ENCODE measurements around the gene TENM4. TPM values are rescaled to one million over a fixed set of nuclear protein-coding genes. Genes with fewer than 3 reads are reported as not detected.
A peak's percentile ranks its signal among the peaks of the same experiment; 100 is the strongest.

The TENM4 gene
- total RNA-seq, 1 donor from 2014 or later, result 50.7 TPM

DNA sequence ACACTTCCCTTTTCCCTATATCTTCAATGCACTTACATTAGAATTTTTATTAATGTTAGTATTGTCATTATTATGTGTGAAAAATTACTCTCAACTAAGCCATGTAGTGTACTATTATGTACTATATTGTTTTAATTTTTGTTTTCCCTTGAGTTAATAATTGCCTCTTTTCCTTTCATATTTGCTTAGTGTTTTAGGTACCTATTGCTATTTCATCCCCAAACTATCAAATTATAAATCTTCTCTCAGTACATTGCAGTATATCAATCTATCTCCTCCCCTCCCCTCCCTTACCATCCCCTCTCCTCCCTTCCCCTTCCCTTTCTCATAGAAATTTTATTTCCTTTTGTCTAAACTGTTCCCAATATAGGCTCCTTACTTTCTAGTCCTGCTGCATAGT, 12.8 kb upstream of the TENM4 start:
- TF ChIP-seq, protein P1, sequence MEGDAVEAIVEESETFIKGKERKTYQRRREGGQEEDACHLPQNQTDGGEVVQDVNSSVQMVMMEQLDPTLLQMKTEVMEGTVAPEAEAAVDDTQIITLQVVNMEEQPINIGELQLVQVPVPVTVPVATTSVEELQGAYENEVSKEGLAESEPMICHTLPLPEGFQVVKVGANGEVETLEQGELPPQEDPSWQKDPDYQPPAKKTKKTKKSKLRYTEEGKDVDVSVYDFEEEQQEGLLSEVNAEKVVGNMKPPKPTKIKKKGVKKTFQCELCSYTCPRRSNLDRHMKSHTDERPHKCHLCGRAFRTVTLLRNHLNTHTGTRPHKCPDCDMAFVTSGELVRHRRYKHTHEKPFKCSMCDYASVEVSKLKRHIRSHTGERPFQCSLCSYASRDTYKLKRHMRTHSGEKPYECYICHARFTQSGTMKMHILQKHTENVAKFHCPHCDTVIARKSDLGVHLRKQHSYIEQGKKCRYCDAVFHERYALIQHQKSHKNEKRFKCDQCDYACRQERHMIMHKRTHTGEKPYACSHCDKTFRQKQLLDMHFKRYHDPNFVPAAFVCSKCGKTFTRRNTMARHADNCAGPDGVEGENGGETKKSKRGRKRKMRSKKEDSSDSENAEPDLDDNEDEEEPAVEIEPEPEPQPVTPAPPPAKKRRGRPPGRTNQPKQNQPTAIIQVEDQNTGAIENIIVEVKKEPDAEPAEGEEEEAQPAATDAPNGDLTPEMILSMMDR (IDR thresholded peaks at IDR 0.05; ENCODE audit: partially characterized antibody, unreplicated experiment), result no peak
- no peak for DNase-seq
- Mint-ChIP-seq H3K36me3 (ENCODE audit: unreplicated experiment) (no peaks in the 10 kb centered on the region), H3K27ac (ENCODE audit: unreplicated experiment) (no peak overlapping the region), H3K4me3 (ENCODE audit: unreplicated experiment) (no peak overlapping the region), H3K9me3 (ENCODE audit: unreplicated experiment) (no peaks in the 10 kb centered on the region), H3K27me3 (ENCODE audit: unreplicated experiment) (no peaks in the 10 kb centered on the region), H3K4me1 (ENCODE audit: low read depth, unreplicated experiment) (peaks cover 6% of the 10 kb centered on the region)

DNA sequence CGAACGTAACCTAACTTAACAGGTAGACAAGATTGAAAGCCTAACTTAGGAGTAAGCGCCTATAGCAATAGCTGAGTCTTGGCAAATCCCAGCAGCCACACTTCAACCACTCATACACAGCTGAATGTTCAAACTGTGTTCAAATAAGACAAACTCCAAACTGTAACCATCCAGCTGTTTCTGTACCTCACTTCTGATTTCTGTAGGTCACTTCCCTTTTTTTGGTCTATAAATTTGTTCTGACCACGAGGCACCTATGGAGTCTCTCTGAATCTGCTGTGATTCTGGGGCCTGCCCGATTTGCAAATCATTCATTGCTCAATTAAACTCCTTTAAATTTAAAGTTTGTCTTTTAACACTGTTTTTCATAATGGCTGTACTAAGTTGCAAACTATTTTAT, 8.2 kb upstream of the TENM4 start:
- Mint-ChIP-seq H3K4me3 (ENCODE audit: unreplicated experiment) (no peak overlapping the region), H3K9me3 (ENCODE audit: unreplicated experiment) (no peaks in the 10 kb centered on the region), H3K27me3 (ENCODE audit: unreplicated experiment) (no peaks in the 10 kb centered on the region), H3K36me3 (ENCODE audit: unreplicated experiment) (no peaks in the 10 kb centered on the region), H3K4me1 (ENCODE audit: low read depth, unreplicated experiment) (no peaks in the 10 kb centered on the region), H3K27ac (ENCODE audit: unreplicated experiment) (no peak overlapping the region)
- TF ChIP-seq, protein P1 (IDR thresholded peaks at IDR 0.05; ENCODE audit: partially characterized antibody, unreplicated experiment), result no peak
- no peak for DNase-seq

DNA sequence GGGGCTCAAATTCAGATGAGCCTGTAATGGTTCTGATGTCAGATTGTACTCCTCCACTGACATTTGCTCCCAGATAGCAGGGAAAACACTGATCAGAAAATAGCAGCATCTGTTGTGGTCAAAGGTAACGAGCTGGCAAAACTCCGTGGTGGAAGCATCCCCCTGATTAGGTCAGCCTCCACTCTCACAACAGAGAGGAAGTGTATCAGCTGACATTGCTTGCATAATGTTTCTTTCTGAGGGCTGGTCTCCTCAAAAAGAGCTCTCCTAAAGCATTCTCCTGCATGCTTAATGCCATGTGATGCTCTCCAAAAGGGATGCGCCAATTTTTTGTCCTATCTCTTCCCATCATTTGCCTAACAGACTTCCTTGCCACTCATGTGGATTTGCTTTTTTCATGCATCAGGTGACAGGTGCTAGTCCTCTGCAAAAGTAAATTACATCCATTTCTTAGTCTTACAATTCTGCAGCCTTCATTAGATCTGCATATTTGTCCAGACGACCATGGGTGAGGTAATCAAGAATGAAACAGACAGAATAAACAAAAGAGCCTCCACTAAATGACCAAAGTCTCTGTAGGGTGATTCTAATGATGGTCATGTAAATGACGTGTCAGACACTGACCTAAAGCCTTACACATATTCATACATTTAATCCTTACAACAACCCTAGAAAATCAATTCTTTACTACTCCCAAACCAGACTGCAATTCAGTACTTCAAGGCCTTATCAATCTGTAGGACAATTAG, 6.4 kb upstream of the TENM4 start:
- Mint-ChIP-seq H3K9me3 (ENCODE audit: unreplicated experiment) (no peaks in the 10 kb centered on the region), H3K27me3 (ENCODE audit: unreplicated experiment) (no peaks in the 10 kb centered on the region), H3K4me1 (ENCODE audit: low read depth, unreplicated experiment) (no peaks in the 10 kb centered on the region), H3K36me3 (ENCODE audit: unreplicated experiment) (no peaks in the 10 kb centered on the region), H3K4me3 (ENCODE audit: unreplicated experiment) (no peak overlapping the region), H3K27ac (ENCODE audit: unreplicated experiment) (no peak overlapping the region)
- TF ChIP-seq, protein P1 (IDR thresholded peaks at IDR 0.05; ENCODE audit: partially characterized antibody, unreplicated experiment), result no peak
- DNase-seq, result no peak

DNA sequence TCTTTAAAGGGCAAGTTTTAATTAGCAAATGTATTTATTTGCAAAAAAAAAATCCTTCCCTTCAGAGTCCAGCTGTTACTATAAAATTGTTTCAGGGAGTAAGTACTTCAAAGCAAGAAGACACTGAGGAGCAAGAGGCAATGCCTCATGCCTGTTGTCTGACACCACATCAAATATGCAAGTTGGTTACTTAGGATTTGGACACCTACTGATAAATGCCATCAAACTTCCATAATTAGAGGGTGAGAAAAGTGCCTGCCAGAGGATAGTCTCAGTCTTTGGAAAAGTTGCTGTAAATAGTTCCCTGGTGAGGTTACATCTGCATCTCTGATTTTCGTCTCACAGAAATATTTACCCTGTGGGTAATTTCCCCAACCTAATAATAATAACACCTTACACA, 4.1 kb upstream of the TENM4 start:
- TF ChIP-seq, protein P1 (IDR thresholded peaks at IDR 0.05; ENCODE audit: partially characterized antibody, unreplicated experiment), result no peak
- no peak overlapping the region for H3K4me3 Mint-ChIP-seq (ENCODE audit: unreplicated experiment)
- peaks cover 4% of the 10 kb centered on the region for H3K9me3 Mint-ChIP-seq (ENCODE audit: unreplicated experiment)
- DNase-seq, result no peak
- H3K4me1 Mint-ChIP-seq (ENCODE audit: low read depth, unreplicated experiment), result no peaks in the 10 kb centered on the region
- no peaks in the 10 kb centered on the region for H3K36me3 Mint-ChIP-seq (ENCODE audit: unreplicated experiment)
- peaks cover 6% of the 10 kb centered on the region for H3K27me3 Mint-ChIP-seq (ENCODE audit: unreplicated experiment)
- H3K27ac Mint-ChIP-seq (ENCODE audit: unreplicated experiment), result no peak overlapping the region

DNA sequence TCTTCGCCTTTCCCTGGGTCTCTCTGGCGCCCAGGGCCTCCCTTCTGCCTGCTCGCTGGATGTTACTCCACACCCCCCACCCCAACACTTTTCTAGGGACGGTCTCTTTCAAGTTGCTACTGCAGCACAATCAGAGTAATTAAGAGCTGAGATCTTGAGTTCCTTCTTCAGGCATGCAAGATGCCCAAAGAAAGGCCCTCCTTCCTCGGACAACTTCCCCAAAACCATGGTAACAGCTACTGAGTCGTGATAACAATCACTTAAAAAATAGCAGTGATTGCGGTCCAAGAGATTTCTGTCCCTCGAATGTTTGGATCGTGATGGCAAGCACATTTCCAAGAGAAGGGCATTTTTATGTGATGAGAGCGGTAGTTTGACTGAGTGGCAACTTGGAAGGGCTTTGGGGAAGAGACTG, 638 bp upstream of the TENM4 start:
- Mint-ChIP-seq H3K27ac (ENCODE audit: unreplicated experiment) (peak overlapping the region; percentile 41), H3K27me3 (ENCODE audit: unreplicated experiment) (peaks cover 17% of the 10 kb centered on the region), H3K4me3 (ENCODE audit: unreplicated experiment) (peak overlapping the region; percentile 89), H3K36me3 (ENCODE audit: unreplicated experiment) (no peaks in the 10 kb centered on the region), H3K4me1 (ENCODE audit: low read depth, unreplicated experiment) (peaks cover 11% of the 10 kb centered on the region), H3K9me3 (ENCODE audit: unreplicated experiment) (peaks cover 15% of the 10 kb centered on the region)
- TF ChIP-seq, protein P1 (IDR thresholded peaks at IDR 0.05; ENCODE audit: partially characterized antibody, unreplicated experiment), result no peak
- no peak for DNase-seq
